Measurements from ENCODE around the gene TSNAXIP1.
"Not testable (repeated sequence)": the region's sequence is repeated elsewhere in the genome, so short reads cannot be mapped to it uniquely, and the experiment has no call there.

Gene TSNAXIP1

DNA sequence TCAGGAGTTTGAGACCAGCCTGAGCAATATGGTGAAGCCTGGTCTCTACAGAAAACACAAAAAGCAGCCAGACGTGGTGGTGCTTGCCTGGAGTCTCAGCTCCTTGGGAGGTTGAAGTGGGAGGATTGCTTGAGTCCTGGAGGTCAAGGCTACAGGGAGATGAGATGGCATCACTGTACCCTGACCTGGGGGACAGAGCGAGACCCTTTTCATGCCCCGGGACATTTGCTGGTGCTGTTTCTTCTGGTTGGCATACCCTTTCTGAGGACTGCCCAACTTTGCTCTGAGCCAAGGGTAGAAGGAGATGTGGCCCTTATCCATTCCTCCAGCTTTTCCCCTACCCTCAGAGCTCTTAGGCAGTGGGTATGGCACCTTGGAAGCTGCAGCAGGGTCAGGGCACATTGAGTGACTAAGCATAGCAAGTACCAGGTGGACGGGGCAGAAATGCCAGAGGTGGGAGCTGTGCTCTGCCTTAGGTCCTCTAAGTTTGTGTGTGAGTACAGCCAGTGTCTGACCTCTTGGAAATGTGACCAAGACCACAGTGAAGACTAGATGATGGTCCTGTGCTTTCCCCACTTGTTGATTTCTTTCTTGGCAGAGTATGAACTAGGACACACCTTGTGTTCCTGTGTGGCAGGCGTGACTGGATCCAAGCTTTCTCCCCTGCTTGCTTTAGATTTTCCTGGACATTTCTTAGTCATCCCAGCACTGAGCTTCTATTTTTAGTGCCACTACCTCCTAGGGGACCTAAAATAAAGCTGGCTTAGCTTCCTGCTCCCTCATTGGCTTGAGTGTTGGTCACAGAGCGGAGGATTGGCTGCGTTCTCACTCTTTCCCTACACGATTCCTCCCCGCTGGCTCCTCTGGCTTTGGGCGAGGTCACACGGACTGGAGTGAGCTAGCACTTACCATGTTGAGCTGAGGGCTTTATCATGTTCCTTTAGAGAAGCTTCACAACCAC is 56.2 kb downstream of the TSNAXIP1 start:
- no peak for DNase-seq

DNA sequence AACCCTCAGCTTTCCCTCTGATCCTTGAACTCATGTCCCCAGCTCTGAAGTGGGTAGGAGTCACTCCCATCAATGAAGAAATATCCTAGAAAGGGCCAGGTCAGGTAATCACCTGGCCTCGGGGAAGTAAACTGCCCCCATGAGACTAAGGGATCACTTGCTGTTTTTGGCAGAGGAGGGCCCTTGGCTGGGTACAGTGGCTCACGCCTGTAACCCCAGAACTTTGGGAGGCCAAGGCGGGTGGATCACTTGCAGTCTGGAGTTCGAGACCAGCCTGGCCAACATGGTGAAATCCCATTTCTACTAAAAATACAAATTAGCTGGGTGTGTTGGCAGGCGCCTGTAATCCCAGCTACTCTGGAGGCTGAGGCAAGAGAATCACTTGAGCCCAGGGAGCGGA is 57.4 kb downstream of the TSNAXIP1 start:
- DNase-seq = not testable (repeated sequence)

GRCh38 chr16:67864594-67864993 is 57.9 kb downstream of the TSNAXIP1 start:
- no peak for DNase-seq

DNA sequence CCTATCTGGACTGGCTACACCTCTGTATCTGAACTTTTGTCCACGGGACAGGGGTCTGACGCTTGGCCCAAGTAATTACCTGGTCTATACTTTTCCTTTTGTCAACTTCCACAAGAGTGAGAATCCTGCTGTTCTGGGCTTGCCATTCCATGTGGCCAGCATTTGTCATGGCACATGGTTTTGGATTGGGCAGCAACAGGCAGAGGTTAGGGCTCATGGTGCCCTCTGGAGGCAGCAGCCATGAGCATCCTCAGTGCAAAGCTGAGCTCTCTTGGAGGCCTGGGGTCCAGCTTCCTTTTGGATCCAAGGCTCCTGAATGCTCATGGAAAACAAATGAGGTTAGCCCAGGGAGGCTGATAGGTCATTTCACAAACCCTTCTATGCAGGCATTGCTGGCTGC is 58.6 kb downstream of the TSNAXIP1 start:
- no peak for DNase-seq

DNA sequence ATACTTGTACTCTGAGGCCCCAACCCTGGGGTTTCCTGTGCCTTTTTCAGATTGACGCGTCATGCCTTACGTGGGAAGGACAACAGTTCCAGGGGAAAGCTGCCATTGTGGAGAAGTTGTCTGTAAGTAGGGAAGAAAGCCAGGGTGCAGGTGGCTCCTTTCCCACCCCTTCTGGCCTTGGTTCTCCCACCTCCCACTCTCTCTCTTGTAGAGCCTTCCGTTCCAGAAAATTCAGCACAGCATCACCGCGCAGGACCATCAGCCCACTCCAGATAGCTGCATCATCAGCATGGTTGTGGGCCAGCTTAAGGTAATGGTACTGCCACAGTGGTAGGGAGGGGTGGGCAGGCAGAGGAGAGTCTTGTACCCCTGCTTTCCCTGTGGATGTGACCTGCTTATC is 61.6 kb downstream of the TSNAXIP1 start:
- no peak for DNase-seq

DNA sequence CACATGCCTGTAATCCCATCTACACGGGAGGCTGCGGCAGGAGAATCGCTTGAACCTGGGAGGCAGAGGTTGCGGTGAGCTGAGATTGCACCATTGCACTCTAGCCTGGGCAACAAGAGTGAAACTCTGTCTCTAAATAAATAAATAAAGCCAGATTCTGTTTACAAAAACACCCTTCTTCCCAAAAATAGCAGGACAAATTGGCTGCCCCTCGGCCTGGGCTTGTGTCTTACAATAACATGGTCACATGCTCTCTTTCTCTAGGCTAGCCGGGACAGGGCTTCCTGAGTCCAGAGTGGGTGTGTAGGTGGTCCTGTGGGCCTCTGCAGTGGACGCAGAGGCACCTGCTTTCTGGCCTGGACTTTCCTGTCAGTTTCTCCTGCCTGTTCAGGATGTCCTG is 63.0 kb downstream of the TSNAXIP1 start:
- DNase-seq = no peak

- DNase-seq = no peak
Measured at GRCh38 chr16:67871256-67871655, 64.6 kb downstream of the TSNAXIP1 start.

DNA sequence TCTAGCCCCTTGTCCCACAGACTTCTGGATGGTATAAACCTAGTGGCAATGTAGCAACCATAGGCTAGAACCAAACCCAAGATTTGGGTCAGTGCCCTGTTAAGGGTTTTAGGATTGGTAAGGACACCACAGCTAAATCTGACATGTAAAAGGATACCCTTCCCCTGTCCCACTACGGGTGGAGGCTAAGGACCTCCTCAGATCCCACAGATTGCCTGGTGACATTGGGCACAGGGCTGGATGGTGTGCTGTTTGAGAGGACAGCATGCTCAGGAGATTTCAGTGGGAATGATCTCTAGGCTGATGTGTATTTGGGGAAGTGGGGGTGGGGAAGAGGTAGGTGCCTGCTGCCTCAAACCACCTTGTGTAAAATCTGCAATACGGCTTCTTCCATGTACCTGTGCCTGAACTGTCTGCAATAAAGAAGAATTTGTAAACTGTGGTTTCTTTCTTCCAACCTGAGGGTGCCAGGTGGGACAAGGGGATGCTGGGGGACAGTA is 65.5 kb downstream of the TSNAXIP1 start:
- no peak for DNase-seq

- DNase-seq = no peak
Measured at GRCh38 chr16:67872631-67873434, 66.1 kb downstream of the TSNAXIP1 start, which contains the start of gene EDC4. EDC4 (plus strand) TSS chr16:67873052; CDS start chr16:67873262, 210 bp downstream.

DNA sequence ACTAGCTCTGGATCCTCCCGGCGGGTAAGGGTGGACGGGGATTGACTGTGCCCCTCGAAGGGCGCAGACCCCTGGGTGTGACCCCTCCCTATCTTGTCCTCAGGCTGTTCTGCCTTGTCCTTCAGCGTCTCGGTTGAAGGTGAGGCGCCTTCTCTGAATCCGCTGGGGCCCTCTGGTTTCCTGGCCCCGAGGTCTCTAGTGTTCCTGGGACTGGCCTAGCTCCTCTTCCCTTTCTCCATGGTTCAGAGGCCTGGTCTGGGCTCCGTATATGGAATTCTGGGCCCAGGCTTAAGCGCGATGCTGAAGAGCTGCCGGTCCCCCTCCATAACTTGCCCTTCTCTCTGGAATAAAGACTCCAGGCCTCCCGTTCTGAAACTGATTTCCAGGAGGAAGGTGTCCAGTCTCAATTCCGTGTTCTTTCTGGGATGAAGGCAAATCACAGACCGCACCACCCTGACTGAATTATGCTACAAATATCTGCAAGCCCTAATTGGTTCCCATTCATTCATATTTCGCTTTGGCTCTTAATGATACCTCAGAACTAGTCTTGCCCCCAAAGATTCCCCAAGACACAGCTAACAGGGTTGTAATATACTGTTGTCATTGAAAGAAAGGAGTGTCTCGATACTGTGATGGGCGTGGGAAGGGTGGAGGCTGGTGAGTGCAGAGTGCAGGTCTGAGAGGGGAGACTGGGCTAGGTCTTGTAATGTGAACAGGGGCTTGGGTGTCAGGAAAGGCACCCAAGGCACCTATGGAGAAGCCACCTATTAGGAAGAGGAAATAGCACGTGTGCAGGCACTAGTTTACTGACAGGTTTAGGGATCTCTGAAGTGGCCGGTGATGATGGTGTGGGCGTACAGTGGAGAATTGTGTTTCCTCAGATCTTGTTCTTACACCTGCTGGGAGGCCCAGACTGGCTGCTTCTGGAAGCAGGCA is 67.0 kb downstream of the TSNAXIP1 start:
- DNase-seq = no peak

GRCh38 chr16:67874372-67874771 is 67.7 kb downstream of the TSNAXIP1 start:
- no peak for DNase-seq

GRCh38 chr16:67877064-67877463 is 70.4 kb downstream of the TSNAXIP1 start:
- DNase-seq = no peak
